Trophoblast cell (in vitro differentiated cells and primary cell): Measurements from ENCODE around the gene SGTB.

Experiments
- DNase-seq, 2 donors: peaks; one replicate each; pipeline ENCODE4 v3.0.0-alpha.2; 2016
- H2AFZ ChIP-seq: 2 replicates; pipeline ENCODE4 v1.6.1; 2013; ENCODE audit warnings: low read length, moderate library complexity, mild to moderate bottlenecking; ENCODE audit not compliant: insufficient read depth, poor library complexity
- H2AK5ac ChIP-seq: 2 replicates; pipeline ENCODE4 v1.6.1; 2013; ENCODE audit warnings: mild to moderate bottlenecking, low read length
- H2BK120ac ChIP-seq: 2 replicates; pipeline ENCODE4 v1.6.1; 2013; ENCODE audit warnings: low read length, mild to moderate bottlenecking, moderate library complexity; ENCODE audit not compliant: insufficient read depth, poor library complexity
- H2BK12ac ChIP-seq: 2 replicates; pipeline ENCODE4 v1.6.1; 2013; ENCODE audit warnings: mild to moderate bottlenecking, low read length, moderate library complexity
- H2BK5ac ChIP-seq: 2 replicates; pipeline ENCODE4 v1.6.1; 2013; ENCODE audit warnings: low read length, low read depth, moderate library complexity, mild to moderate bottlenecking; ENCODE audit not compliant: poor library complexity
- H3K14ac ChIP-seq: 2 replicates; pipeline ENCODE4 v1.6.1; 2013; ENCODE audit warnings: mild to moderate bottlenecking, low read length
- H3K18ac ChIP-seq: 2 replicates; pipeline ENCODE4 v1.6.1; 2013; ENCODE audit warnings: mild to moderate bottlenecking, low read length
- H3K23ac ChIP-seq: 2 replicates; pipeline ENCODE4 v1.6.1; 2013; ENCODE audit warnings: low read length
- H3K27ac ChIP-seq: 2 replicates; pipeline ENCODE4 v1.5.1; 2013; ENCODE audit warnings: low read depth, mild to moderate bottlenecking, inconsistent platforms, low read length, moderate library complexity
- H3K27me3 ChIP-seq: 2 replicates; pipeline ENCODE4 v1.6.1; 2013; ENCODE audit warnings: inconsistent platforms, mild to moderate bottlenecking, low read length, moderate library complexity; ENCODE audit not compliant: insufficient read depth
- H3K36me3 ChIP-seq, 2 experiments: 1 replicate in 1 of 2; 2 replicates in 1 of 2; pipeline ENCODE4 v1.6.1; 2013; ENCODE audit warnings: low read length in 2 of 2, mild to moderate bottlenecking in 2 of 2, moderate library complexity in 1 of 2; ENCODE audit not compliant: insufficient read depth in 2 of 2, control insufficient read depth in 1 of 2
- H3K4ac ChIP-seq: 2 replicates; pipeline ENCODE4 v1.6.1; 2013; ENCODE audit warnings: low read depth, mild to moderate bottlenecking, low read length, moderate library complexity
- H3K4me1 ChIP-seq, 2 experiments: 1 replicate in 1 of 2; 2 replicates in 1 of 2; pipeline ENCODE4 v1.6.1; 2013; ENCODE audit warnings: low read length in 2 of 2, mild to moderate bottlenecking in 2 of 2, moderate library complexity in 1 of 2; ENCODE audit not compliant: insufficient read depth in 2 of 2, control insufficient read depth in 1 of 2
- H3K4me2 ChIP-seq: 2 replicates; pipeline ENCODE4 v1.6.1; 2013; ENCODE audit warnings: inconsistent platforms, mild to moderate bottlenecking, low read length, moderate library complexity
- H3K4me3 ChIP-seq: 2 replicates; pipeline ENCODE4 v1.5.1; 2013; ENCODE audit warnings: mild to moderate bottlenecking, low read depth, low read length, inconsistent platforms
- H3K79me1 ChIP-seq: one replicate; pipeline ENCODE4 v1.6.1; 2013; ENCODE audit warnings: low read length
- H3K79me2 ChIP-seq: 2 replicates; pipeline ENCODE4 v1.6.1; 2013; ENCODE audit warnings: low read length, mild to moderate bottlenecking; ENCODE audit not compliant: control insufficient read depth, insufficient read depth, poor library complexity
- H3K9ac ChIP-seq: 2 replicates; pipeline ENCODE4 v1.6.1; 2013; ENCODE audit warnings: mild to moderate bottlenecking, low read length
- H3K9me3 ChIP-seq: 2 replicates; pipeline ENCODE4 v1.6.1; 2013; ENCODE audit warnings: low read depth, mild to moderate bottlenecking, control low read depth, inconsistent platforms, low read length; ENCODE audit not compliant: insufficient read depth
- H4K12ac ChIP-seq: 2 replicates; pipeline ENCODE4 v1.6.1; 2013; ENCODE audit warnings: low read depth, mild to moderate bottlenecking, low read length, moderate library complexity
- H4K8ac ChIP-seq: 2 replicates; pipeline ENCODE4 v1.6.1; 2013; ENCODE audit warnings: low read depth, mild to moderate bottlenecking, low read length, moderate library complexity
- H4K91ac ChIP-seq: one replicate; pipeline ENCODE4 v1.6.1; 2013; ENCODE audit warnings: low read depth, mild to moderate bottlenecking, low read length, moderate library complexity
- WGBS: extraction: QIAGEN DNeasy Blood & Tissue Kit; methylation state at CpG from one replicate; pipeline ENCODE4 v1.1.7; 2013; ENCODE audit warnings: missing lambda C conversion rate; ENCODE audit not compliant: insufficient read length, insufficient coverage; ENCODE audit errors: extremely low coverage; 5-methylcytosine and 5-hydroxymethylcytosine counted together

Gene SGTB

DNA sequence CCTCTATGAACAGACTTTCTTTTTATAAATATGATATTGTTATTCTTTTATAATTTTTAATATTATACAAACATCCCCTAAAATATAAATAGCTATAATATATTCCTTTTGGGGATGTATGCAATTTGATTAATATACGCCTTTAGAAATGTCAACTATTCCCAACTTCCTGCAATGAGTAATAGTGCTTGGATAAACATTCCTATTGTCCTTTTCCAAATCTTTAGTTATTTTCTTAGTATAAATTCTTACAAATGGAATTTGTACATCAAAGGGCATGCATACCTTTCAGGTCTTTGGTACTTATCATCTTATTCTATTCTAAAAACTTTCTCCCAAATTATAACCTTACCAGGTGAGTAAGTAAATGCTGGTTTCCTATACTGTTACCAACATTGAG, 6.3 kb upstream of the SGTB start:
- no peak for DNase-seq
- H3K36me3 ChIP-seq, result peaks cover 0 to 2% of the 10 kb centered on the region in 2 experiments
- H2BK120ac ChIP-seq, result no peak overlapping the region
- no peak overlapping the region for H3K4me2 ChIP-seq
- no peak overlapping the region for H4K12ac ChIP-seq
- peaks cover 0 to 2% of the 10 kb centered on the region in 2 experiments for H3K4me1 ChIP-seq
- no peak overlapping the region for H3K4me3 ChIP-seq
- H3K27ac ChIP-seq, result no peak overlapping the region
- H3K79me1 ChIP-seq, result peaks cover 2% of the 10 kb centered on the region
- H3K18ac ChIP-seq, result no peak overlapping the region
- no peaks in the 10 kb centered on the region for H3K79me2 ChIP-seq
- H2BK12ac ChIP-seq, result no peak overlapping the region
- H3K14ac ChIP-seq, result no peak overlapping the region
- H2AFZ ChIP-seq, result no peak overlapping the region
- H2BK5ac ChIP-seq, result no peak overlapping the region
- H3K23ac ChIP-seq, result no peak overlapping the region
- no peak overlapping the region for H4K8ac ChIP-seq
- no peaks in the 10 kb centered on the region for H3K27me3 ChIP-seq
- H3K4ac ChIP-seq, result no peak overlapping the region
- no peaks in the 10 kb centered on the region for H3K9me3 ChIP-seq
- no CpG with 5 or more reads among the region's 1 CpG for WGBS
- H3K9ac ChIP-seq, result no peak overlapping the region
- no peak overlapping the region for H4K91ac ChIP-seq
- H2AK5ac ChIP-seq, result no peak overlapping the region

- Histone ChIP-seq H3K9ac (no peak overlapping the region), H2AK5ac (no peak overlapping the region), H3K4me1 (peaks cover 0 to 2% of the 10 kb centered on the region in 2 experiments), H3K36me3 (peaks cover 0 to 2% of the 10 kb centered on the region in 2 experiments), H3K79me2 (peaks cover under 1% of the 10 kb centered on the region), H3K4ac (no peak overlapping the region), H4K12ac (no peak overlapping the region), H3K79me1 (peaks cover 2% of the 10 kb centered on the region), H2AFZ (no peak overlapping the region), H4K91ac (no peak overlapping the region), H3K23ac (no peak overlapping the region), H3K27ac (no peak overlapping the region), H2BK12ac (no peak overlapping the region), H3K18ac (no peak overlapping the region), H3K4me3 (no peak overlapping the region), H2BK120ac (no peak overlapping the region), H3K27me3 (no peaks in the 10 kb centered on the region), H2BK5ac (no peak overlapping the region), H3K9me3 (no peaks in the 10 kb centered on the region), H4K8ac (no peak overlapping the region), H3K14ac (no peak overlapping the region), H3K4me2 (no peak overlapping the region)
- WGBS, result no CpG with 5 or more reads among the region's 7 CpGs
- DNase-seq, result no peak
Observed at GRCh38 chr5:65727491-65728156, 5.7 kb upstream of the SGTB start.

- H3K4ac ChIP-seq, result peak overlapping the region; percentile 95
- peaks cover 0 to 3% of the 10 kb centered on the region in 2 experiments for H3K36me3 ChIP-seq
- H3K4me2 ChIP-seq, result peak overlapping the region; percentile 83
- peak overlapping the region; percentile 87 for H4K91ac ChIP-seq
- H4K8ac ChIP-seq, result peak overlapping the region; percentile 84
- WGBS, result no CpG with 5 or more reads among the region's 28 CpGs
- H3K18ac ChIP-seq, result peak overlapping the region; percentile 81
- peak overlapping the region; percentile 88 for H2AFZ ChIP-seq
- peaks cover 11% of the 10 kb centered on the region for H3K79me1 ChIP-seq
- peak in 1 of 2 donors; percentile 54 for DNase-seq
- peak overlapping the region; percentile 90 for H2AK5ac ChIP-seq
- H3K14ac ChIP-seq, result peak overlapping the region; percentile 82
- H2BK12ac ChIP-seq, result no peak overlapping the region
- peak overlapping the region; percentile 12 for H3K27ac ChIP-seq
- H3K4me3 ChIP-seq, result peak overlapping the region; percentile 95
- peaks cover 11% of the 10 kb centered on the region for H3K79me2 ChIP-seq
- no peaks in the 10 kb centered on the region for H3K27me3 ChIP-seq
- peak overlapping the region; percentile 60 for H3K9ac ChIP-seq
- H3K9me3 ChIP-seq, result no peaks in the 10 kb centered on the region
- peak overlapping the region; percentile 73 for H4K12ac ChIP-seq
- H3K4me1 ChIP-seq, result peaks cover 0 to 2% of the 10 kb centered on the region in 2 experiments
- no peak overlapping the region for H3K23ac ChIP-seq
- peak overlapping the region; percentile 89 for H2BK5ac ChIP-seq
- H2BK120ac ChIP-seq, result peak overlapping the region; percentile 92
Observed at GRCh38 chr5:65722575-65723403, 880 bp upstream of the SGTB start.

GRCh38 chr5:65721050-65721719, 724 bp downstream of the SGTB start:
- peak overlapping the region; percentile 92 for H4K8ac ChIP-seq
- no peak overlapping the region for H3K4ac ChIP-seq
- no peaks in the 10 kb centered on the region for H3K27me3 ChIP-seq
- peaks cover 0 to 3% of the 10 kb centered on the region in 2 experiments for H3K36me3 ChIP-seq
- H2BK120ac ChIP-seq, result no peak overlapping the region
- H3K79me2 ChIP-seq, result peaks cover 11% of the 10 kb centered on the region
- peak in 1 of 2 donors; percentile 43 for DNase-seq
- peak overlapping the region; percentile 99 for H2AFZ ChIP-seq
- H2AK5ac ChIP-seq, result no peak overlapping the region
- H3K4me3 ChIP-seq, result peak overlapping the region; percentile 96
- peak overlapping the region; percentile 96 for H3K14ac ChIP-seq
- H3K18ac ChIP-seq, result no peak overlapping the region
- H2BK5ac ChIP-seq, result no peak overlapping the region
- WGBS, result no CpG with 5 or more reads among the region's 19 CpGs
- peak overlapping the region; percentile 66 for H4K91ac ChIP-seq
- H2BK12ac ChIP-seq, result no peak overlapping the region
- H3K9ac ChIP-seq, result peak overlapping the region; percentile 93
- H3K23ac ChIP-seq, result no peak overlapping the region
- peaks cover 9% of the 10 kb centered on the region for H3K79me1 ChIP-seq
- no peak overlapping the region for H3K27ac ChIP-seq
- H4K12ac ChIP-seq, result peak overlapping the region; percentile 94
- peak overlapping the region; percentile 95 for H3K4me2 ChIP-seq
- H3K9me3 ChIP-seq, result no peaks in the 10 kb centered on the region
- no peaks in the 10 kb centered on the region for H3K4me1 ChIP-seq
